ENCODE measurements around the gene SENP6.

DNA sequence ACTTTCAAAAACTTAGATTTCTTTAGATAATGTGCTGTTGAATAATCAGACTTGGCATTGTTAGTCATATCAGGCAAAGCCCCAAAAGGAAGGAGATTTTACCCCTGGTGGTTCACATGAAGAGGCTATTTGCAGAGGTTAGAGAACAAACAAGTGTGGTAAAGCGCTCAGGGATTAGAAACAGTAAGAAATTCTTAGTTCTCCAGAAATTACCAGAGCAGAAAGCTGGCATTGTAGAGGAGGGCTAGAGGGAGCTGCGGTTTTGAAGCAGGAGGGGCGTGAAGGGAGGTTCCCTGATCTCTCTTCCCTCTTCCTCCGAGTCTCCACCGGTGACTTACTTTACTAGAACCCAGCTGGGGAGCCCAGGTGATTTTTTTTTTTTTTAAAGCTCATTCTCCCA, 157.5 kb downstream of the SENP6 start:
- TF ChIP-seq, protein P1, sequence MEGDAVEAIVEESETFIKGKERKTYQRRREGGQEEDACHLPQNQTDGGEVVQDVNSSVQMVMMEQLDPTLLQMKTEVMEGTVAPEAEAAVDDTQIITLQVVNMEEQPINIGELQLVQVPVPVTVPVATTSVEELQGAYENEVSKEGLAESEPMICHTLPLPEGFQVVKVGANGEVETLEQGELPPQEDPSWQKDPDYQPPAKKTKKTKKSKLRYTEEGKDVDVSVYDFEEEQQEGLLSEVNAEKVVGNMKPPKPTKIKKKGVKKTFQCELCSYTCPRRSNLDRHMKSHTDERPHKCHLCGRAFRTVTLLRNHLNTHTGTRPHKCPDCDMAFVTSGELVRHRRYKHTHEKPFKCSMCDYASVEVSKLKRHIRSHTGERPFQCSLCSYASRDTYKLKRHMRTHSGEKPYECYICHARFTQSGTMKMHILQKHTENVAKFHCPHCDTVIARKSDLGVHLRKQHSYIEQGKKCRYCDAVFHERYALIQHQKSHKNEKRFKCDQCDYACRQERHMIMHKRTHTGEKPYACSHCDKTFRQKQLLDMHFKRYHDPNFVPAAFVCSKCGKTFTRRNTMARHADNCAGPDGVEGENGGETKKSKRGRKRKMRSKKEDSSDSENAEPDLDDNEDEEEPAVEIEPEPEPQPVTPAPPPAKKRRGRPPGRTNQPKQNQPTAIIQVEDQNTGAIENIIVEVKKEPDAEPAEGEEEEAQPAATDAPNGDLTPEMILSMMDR (IDR thresholded peaks at IDR 0.05): no peak
- no peak for TF ChIP-seq POLR2A (IDR thresholded peaks at IDR 0.05)
